Activated CD4-positive, alpha-beta memory T cell treated with anti-CD3 and anti-CD28 coated beads for 36 hours (primary cell): ENCODE data around the gene CCNG1. TPM values are rescaled to one million over a fixed set of nuclear protein-coding genes. Genes with fewer than 3 reads are reported as not detected.

ENCODE experiments used
- total RNA-seq, 2 experiments: library from RNA; stranded (reverse); gene quantifications; one replicate each; pipeline ENCODE4 v1.2.3, GENCODE V29; 2021

Gene CCNG1
- total RNA-seq, 2 experiments from 2014 or later, result 139 to 164 TPM

Other genes starting within 250 kb of the CCNG1 start
- gene NUDCD2, start 22.5 kb downstream of the CCNG1 start, total RNA-seq, result 10 to 100 TPM; 46.4 to 48.6 TPM
- 100 to 1,000 TPM; 109 to 118 TPM for gene HMMR, start 23.0 kb downstream of the CCNG1 start, total RNA-seq
- gene MAT2B, start 68.0 kb downstream of the CCNG1 start, total RNA-seq, result 100 to 1,000 TPM; 114 to 122 TPM